Measurements from ENCODE around the gene FAM78B.

The FAM78B gene

DNA sequence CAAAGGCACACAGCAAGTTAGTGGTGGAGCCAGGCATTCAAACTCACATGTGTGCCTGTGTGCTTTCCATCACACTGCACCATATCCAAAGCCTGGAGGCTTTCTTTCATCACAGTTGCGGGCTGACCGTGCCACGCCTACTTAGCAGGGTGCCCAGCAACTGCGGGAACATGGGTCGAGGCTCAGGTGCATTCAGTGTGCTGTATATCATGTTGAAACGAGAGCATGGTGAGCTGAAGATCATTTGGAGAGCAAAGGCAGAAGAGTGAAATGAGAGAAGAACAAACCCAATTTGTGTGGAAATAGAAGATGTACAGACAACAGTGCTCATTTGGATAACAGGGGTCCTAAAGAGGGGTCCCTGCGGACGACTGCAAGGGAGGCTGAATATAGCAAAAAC, 46.5 kb downstream of the FAM78B start:
- no peak for DNase-seq (ENCODE audit: low read depth)

DNA sequence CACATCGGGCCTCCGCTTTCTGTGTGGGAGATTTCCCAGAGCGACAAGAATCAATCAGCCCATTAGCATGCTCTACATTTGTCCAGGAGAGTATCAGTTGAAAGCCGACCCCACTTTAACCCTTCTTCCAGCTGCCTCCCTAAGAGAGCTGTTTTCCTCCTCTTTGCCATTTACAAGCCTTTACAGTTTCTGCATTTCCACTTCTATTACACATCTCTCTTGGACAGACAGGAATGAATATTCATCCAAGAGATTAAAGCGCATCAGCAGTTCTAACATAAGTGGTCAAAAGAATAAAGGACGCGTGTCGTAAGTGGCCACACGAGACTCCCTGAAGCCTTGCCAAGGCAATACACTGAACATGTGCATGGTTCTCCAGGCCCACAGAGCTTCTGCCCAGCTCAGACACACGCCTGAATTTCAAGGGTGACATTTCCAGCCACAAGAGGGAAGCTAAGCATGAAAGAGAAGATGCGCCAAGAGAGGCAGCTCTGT, 47.3 kb downstream of the FAM78B start:
- no peak for DNase-seq (ENCODE audit: low read depth)

DNA sequence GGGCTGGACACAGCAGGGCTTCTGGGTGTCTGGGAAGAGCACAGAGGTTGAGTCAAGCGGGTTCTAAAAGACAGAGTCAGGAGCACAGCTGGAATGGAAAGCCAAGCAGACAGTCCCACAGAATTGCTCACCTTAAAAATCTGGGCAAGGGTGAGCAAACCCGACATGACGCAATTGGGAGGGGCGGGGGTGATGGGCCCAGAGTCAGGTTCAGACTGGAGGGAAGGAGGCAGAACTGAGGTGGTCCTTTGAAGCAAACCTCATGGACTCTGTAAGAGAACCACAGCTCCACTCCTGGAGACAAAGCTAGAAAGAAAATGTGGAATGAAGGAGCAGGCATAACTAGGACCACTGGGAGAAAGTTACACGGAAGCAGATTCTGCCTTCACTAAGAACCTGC, 49.0 kb downstream of the FAM78B start:
- DNase-seq (ENCODE audit: low read depth) = no peak

DNA sequence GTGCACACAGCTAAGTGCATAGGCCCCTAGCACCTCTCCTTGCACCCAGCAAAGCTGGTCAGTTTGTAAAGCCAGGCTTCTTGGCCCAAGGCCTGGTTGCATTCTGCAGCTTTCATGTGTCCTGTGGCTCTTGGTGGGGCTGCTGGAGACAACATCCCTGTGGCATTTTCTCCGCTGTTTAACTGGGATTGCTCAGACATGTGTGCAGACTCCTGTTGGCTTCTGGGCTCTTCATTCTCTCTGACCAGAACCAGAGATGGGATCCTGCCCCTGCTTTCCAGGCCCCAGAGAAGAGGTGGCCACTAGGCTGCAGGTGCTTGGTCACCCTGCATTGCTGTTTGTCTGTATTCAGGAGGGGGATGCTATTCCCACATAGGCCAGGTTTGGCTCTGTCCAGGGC, 50.8 kb downstream of the FAM78B start:
- DNase-seq (ENCODE audit: low read depth) = no peak

DNA sequence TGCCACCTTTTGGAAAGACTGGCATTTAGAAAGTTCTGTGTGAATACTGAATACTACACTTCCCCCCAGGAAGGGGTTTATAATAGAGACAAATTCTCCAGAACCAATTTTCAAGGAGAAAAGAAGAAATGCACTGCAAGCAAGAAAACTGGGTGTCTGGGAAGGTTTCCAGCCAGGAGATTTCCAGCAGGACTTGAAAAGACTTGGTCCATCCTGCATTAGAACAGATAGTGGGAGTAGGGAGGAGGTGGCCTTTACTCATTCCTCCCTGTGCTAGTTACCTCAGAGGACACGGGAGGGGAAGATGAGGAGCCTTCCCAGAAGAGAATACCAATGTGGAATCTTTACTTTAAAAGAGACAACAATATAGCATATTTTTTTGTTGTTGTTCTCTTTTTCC, 52.4 kb downstream of the FAM78B start:
- DNase-seq (ENCODE audit: low read depth) = no peak

DNA sequence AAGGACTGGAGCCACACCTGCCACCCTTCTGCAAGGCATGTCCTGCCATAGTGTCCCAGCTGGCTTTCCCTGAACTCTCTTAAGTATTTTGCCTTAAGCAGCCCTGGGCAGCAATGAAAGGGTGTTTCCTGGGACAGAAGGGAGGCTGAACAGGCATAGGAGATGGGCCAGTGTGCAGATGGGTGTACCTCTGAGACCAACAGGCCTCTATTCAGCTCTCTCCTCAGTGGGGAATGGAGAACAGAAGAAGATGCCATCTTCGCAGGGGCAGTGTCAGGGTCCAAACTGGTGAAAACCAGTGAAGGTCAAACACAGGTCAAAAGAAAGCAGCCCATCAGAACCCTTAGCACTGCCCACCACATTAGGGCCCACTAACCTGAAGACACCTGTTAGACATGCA, 53.2 kb downstream of the FAM78B start:
- no peak for DNase-seq (ENCODE audit: low read depth)

DNA sequence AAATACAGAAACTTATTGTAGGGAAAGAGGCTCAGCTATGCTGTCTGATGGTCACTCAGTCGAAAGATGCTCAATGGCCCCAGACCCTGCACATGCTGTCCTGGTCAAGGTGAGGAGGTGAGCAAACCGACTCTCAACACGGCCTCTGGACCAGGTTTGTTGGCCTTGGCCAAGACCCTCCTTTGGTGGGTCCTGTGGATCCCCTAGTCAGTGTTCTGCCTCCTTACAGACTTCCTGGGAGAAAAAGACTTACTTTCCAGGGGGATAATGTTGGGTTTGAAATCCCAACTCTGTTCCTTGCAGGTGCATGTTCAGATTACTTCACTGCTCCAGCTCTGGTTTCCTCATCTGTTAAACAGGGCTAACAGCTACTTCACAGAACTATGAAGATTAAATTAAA, 53.8 kb downstream of the FAM78B start:
- no peak for DNase-seq (ENCODE audit: low read depth)

DNA sequence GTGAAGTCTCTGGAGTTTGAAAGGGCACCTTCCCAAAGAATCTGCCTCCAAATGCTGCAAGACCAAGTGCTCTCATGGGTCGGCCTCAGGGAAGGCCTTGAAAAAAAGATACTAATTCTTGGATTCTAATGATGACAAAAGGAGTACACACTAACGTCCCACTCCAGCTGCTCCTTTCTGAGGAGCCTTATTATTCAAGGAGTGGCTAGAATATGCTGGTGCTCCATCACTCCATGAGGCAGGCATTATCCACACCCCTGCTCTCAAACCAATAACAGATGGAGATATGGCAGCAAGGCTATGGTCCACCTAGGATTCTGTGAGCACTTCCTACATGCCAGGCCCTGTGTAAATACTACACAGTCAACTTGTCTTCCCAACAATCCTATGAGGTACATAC, 54.4 kb downstream of the FAM78B start:
- DNase-seq (ENCODE audit: low read depth) = no peak

DNA sequence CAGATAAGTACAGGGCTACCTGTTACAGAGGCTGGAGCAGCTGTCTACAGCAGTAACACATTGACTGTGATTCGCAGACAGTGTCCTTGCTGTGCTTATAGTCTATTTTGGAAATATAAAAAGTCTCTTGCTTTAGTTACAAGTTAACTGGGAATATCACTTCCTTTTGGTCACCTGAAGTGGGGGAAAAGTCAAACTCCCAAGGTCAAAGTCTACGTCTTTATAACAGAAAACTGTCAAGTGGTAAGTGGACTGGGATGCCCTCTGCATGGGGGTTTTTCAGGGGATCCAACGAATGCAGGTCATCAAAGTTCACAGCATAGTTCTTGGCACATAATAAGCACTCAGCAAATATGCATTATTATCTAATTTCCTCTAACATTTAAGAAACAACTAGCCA, 55.4 kb downstream of the FAM78B start:
- DNase-seq (ENCODE audit: low read depth) = no peak

DNA sequence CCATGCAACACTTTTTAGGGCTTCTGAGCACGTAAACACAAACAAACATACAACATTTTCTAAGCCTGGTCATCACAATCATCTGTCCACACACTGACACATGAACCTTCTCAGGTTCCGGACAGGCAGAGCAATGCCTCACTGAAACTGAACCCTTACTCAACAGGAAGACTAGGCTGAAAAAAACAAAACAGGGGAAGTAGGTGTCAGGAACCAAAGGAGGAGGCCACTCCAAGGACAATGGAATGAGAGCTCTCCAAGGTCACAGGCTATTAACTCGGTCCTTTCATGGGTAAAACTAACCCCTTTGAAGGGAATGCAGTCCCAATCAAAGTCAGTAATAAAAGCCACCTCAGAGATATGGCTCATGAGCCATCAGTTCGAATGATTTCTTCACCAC, 76.6 kb downstream of the FAM78B start:
- no peak for DNase-seq (ENCODE audit: low read depth)

DNA sequence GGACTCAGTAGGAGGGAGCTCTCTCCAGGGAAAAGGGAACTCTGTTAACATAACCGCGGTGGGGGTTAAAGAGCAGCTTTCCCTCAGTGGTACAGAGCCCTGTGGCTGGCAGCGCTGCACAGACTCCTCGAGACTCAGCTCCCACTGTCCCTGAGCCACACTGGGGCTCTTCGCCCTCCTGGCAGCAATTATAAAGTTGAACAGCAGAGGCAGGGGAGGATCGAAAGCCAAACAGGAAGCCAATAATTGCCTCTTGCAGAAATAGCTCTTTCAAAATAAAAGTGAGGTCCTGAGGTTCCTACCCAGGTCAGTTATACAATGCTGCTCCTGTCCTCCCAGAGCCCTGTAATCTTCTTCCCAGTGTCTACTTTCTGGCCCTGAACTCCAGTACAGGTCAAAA, 77.0 kb downstream of the FAM78B start:
- no peak for DNase-seq (ENCODE audit: low read depth)

DNA sequence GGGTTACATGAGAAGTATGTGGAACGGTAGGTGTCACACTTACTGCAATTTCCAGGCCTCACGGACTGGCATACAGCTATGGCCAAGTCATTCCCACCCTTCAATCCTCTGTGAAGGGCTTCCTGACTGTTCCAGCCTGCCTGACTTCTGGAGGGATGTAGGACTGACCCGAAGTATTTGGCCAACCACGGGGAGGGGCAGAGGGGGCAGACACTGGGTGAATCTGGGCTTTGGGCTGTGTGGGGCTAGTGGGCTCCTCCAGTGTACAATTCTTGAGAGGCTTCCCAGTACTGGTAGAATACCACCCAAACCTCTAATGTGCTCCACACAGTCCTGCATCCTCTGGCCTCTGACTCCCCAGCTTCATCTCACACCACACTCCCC, 78.2 kb downstream of the FAM78B start:
- no peak for DNase-seq (ENCODE audit: low read depth)

DNA sequence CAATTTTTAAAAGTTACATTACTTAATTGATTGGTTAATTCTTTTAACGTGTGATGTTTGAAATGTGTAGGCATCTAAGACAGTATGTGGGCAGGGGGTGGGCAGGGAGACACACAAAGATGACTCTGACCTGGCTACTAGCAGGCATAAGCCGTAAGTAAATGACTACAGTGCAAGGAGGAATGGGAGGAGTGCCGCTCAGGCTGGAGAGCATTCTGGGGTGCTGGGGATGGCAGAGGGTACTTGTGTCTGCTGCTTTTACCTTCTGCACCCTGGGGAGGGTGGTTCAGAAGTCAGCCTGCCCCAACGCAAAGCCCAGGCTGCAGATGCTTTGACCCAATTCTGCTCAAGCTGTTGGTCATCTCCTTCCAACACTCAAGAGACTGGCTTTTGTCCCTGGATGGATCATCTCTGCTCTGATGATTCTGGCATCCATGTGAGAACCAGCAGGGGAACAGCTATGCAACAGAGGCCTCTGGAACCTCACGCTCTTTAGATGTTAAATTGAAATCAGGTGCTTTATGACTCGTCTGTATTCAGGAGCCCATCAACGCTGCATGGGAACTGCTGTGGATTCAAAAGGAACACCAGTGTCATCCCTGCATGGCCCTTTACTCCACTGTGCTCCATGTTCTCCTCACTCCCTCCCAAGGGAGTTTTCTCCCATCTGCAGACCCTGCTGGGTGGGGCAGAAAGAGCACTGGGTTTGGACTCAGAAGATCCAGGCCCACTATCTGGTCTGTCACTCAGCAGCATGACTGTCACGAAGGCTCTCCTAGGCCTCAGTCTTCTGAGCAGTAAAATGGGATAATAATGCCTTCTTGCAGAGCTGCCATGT, 78.8 kb downstream of the FAM78B start:
- DNase-seq (ENCODE audit: low read depth) = no peak

DNA sequence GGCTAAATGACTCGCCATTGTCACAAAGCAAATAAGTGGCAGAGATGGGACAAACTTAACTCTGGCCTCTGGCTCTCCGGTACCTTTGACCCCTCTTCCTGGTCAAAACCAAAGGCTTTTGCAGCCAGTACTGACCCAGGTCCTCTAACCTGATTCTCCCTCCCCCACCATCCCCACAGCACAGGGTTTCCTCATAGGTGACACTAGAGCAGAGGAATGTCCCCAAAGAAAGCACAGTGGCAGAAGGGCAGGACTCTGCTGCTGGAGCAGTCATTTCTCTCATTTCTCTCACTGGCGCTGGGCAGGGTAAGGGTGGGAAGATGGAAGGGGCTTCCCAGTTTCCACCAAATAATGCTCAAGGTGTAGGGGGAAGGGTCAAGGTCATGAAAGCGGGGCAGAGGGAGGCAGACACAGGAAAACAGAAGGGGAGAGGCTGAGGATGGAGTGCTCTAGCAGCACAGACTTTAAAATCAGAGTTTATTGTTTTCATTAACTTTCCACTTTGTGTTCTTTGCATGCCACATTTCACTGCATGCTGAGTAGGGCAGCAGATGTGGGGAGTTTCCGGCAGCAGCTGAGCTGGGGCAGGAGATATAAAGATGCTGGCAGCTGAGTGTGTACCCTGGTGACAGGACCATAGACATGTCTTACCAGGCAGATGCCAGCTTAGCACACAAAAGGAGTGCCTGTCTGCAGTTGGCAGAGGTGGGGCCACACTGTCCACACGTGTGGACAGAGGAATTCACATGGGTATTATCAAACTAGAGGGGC, 80.5 kb downstream of the FAM78B start:
- no peak for DNase-seq (ENCODE audit: low read depth)

DNA sequence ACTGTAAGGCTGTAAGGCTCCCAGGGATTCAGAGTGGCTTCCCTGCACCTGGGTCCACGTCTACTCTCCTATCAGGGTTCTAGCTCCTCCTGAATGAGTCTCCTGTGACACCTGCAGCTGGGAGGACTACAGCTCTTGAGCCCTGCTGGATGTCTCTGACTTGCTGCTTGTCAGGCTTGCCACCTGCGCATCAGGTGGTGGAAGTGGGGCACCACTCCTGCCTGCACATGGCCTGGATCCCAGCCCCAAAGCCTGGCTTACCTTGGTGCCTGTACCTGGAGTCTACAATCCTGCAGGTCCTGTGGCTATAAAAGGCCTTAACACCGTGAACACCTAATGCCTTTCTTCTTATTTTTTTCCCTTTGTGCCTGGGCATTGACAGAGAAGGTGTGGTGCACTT, 82.2 kb downstream of the FAM78B start:
- DNase-seq (ENCODE audit: low read depth) = no peak

DNA sequence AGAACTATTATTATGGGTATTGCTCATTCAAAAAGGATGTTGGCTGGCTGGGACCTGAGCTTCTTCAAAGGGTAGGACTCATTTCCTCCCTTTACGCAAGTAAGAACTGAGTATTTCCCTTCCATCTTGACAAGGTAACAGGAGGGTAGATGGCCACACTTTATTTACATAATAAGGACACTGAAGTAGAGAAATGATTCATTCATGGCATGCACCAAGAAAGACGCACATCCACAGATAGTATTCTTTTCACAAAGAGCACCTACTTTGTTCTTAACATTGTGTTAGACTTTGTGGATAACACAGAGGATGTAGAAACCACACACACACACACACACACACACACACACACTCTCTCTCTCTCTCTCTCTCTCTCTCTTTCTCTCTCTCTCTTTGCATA, 82.9 kb downstream of the FAM78B start:
- no peak for DNase-seq (ENCODE audit: low read depth)

DNA sequence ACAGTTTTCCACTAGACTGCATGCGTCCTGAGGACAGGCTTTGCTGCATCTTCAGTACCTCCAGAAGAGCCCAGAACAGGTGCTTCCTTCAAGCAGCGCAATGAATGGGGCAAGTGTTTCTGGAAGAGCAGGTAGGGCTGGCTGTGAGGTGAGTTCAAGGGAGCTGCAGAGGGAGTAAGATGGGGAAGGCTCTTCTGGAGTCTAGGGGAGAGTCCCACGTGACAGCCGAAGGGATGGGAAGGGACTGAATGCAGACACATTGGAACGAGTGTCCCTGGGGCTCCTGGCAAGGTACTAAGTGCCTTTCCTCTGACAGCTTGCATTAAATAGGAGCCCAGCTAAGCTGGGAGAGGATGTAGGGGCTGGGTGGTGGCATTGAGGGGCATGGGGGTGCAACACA, 84.2 kb downstream of the FAM78B start:
- DNase-seq (ENCODE audit: low read depth) = no peak

DNA sequence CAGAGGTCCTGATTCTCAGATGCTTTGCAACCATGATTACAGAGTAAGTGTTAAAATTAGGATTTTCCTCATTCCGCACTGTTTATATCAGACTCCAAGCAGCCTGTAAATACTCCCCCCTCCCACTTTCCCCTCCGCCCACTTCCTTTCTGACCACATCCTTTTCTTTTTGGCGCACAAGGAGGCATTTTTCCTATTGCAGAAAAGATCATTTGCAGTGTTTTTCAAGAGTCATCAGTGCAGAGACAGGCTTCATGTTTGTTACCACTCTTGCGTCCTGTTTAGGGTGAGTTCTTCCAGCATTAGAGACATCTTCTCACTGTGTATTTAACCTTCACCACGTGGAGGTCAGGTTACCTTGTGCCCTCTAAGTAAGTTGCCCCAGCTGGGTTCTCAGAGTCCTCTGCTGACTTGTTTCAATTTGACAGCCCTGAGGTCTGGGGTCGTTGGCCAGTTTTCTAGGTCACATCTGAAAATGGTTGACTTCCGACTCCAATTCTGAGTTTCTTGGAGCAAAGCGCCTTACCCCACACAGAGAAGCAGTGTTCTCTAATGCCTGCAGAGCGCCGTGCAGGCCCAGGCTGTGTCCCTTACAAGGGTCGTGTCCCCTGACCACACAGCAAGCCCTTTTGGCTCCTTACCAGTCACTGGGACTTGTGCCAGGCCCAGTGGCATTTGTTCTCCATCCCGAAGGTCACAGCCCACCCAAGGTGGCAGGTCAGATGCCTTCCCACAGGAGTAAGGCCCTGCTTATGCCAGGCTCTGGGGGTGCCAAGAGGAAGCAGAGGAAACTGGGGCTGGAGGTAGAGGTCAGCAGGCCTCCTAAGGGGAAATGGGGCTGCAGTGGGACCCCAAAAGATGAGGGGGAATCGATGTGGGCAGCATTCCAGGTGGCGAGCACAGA, 85.6 kb downstream of the FAM78B start:
- DNase-seq (ENCODE audit: low read depth) = no peak

DNA sequence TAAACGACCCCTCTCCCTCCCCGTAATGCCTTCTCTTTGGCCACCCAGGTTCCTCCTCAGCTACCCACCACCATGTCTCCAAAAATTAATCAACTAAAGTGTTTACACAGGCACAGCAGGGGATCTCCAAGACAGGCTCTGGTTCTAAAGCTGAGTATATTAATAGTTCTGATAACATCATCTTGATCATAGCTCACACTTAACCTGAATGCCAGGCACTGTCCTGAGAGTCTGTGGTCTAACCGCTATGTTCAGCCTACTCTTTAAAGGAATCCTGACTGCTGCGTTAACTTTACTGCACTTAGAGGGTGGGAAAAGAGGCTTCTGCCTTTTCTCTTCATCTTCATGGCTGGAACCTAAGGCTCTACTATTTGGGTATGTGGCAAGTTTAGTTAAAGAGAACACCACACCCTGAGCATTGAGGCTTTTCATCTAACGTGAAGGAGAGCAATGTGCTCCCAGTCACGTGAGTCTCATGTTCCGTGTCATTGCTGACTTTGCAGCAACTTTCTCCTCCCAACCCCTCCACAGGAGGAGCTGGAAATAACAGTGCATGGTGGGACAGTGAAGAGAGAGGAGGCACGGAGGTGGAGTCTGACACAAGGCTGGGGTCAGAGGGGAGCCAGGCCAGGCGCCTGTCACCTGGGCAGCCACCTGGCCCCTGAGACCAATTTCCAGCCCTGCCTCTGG, 86.4 kb downstream of the FAM78B start:
- DNase-seq (ENCODE audit: low read depth) = no peak

DNA sequence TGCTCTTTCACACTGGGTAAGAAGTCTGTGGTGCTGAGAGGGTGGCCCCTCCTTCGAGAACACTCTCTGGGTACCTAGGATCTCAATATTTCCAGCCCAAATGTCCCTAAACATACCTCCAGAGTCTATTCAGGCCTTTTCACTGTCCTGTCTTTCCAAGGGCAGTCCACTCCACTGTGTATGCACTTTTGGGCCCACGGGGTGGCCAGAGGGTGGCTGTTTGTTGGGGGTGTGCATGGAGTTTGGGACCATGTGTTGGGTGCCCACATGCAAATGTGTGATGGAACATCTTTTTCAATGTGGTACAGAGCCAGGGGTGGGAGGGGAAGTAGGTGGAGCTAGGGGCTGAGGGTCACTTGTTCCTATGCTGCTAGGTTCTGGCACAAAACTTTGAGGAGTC, 87.5 kb downstream of the FAM78B start:
- no peak for DNase-seq (ENCODE audit: low read depth)

DNA sequence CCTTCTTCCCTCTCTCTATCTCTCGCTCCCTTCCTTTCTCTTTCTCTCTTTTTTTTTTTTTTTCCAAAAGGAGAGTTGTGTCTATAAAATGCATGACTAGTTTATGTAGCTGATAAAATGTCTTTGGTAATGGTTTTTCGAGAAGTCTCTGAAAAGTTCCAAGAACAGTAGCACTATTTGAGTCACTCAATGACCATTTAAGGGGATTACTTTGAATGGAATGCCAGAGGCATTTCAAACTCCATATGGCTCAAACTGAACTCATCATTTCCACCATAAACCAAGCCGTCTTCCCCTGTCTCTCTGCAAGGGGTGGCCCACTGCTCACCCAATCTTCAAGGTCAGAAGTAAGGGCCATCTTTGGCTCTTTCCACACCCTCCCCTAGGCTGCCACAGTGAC, 93.3 kb downstream of the FAM78B start:
- no peak for DNase-seq (ENCODE audit: low read depth)

DNA sequence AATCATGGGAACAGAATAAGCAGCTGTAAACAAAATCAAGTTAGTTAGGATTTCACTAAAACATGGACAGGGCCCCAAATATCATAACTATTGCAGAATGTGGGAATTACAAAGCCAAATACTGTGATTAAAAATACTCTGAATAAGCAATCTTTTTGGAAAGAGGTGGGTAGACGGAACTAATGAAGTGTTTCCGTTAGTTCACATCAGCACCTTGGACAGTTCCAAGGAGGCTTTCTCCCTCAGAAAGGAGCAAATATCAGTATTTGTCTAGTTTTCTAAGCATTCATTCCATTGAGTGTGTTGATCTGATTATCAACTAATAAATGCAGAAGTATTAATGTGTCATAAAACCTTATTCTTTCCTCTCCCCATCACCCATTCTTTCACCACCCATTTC, 97.4 kb downstream of the FAM78B start:
- DNase-seq (ENCODE audit: low read depth) = no peak

All from non-pigmented ciliary epithelial cell (primary cell).